A549 (cell line): ENCODE results near the gene ARHGAP26. TPM values are rescaled to one million over a fixed set of nuclear protein-coding genes. Genes with fewer than 3 reads are reported as not detected.

Experiments
- ATAC-seq, 2 experiments: fragments of 200-7000 bp in 1 of 2; fragments of >200 bp in 1 of 2; cut with Nextera tagmentation in 1 of 2; cut with Tn5 transposase in 1 of 2; 3 replicates each; pipeline versions ENCODE4 v1.8.0 to v1.9.1; 2018 to 2020; ENCODE audit warnings: mild to moderate bottlenecking in 1 of 2, moderate library complexity in 1 of 2
- CTCF ChIA-PET: fragments of 300-600 bp; sonication (Branson Sonifier 250); formaldehyde crosslinking; extraction: SDS; loops from one replicate; lab custom pipeline; 2021; ENCODE audit warnings: antibody characterized with exemption, inconsistent platforms; lab: Yijun Ruan, JAX
- POLR2A ChIA-PET: fragments of 350-600 bp; formaldehyde crosslinking; extraction: SDS; loops from one replicate; lab custom pipeline; 2021; ENCODE audit warnings: antibody characterized with exemption, inconsistent platforms; lab: Yijun Ruan, JAX
- DNase-seq, 2 experiments: peaks; one replicate each; pipeline versions ENCODE4 v3.0.0 to v3.0.0-alpha.2; 2011 to 2016; ENCODE audit warnings: low read depth in 1 of 2, low spot score in 1 of 2
- FAIRE-seq: peaks from 2 replicates; lab custom pipeline; 2011; peaks lifted over from hg19 to GRCh38; lab: Jason Lieb, UNC
- H3K27ac ChIP-seq, 2 experiments: fragments of >200 bp; sonication (Bioruptor Twin); formaldehyde crosslinking; 3 replicates each; pipeline ENCODE4 v1.5.1; 2016 to 2017
- H3K4me1 ChIP-seq: fragments of >200 bp; sonication (Bioruptor Twin); formaldehyde crosslinking; 3 replicates; pipeline ENCODE4 v1.6.1; 2016
- H3K4me2 ChIP-seq: fragments of >200 bp; sonication (Bioruptor Twin); formaldehyde crosslinking; 3 replicates; pipeline ENCODE4 v1.6.1; 2016
- H3K4me3 ChIP-seq: fragments of >200 bp; sonication (Bioruptor Twin); formaldehyde crosslinking; 3 replicates; pipeline ENCODE4 v1.5.1; 2016
- H3K9me3 ChIP-seq: fragments of >200 bp; sonication (Bioruptor Twin); formaldehyde crosslinking; 3 replicates; pipeline ENCODE4 v1.6.1; 2016
- BCL3 ChIP-seq: fragments of >200 bp; sonication (Bioruptor Twin); formaldehyde crosslinking; IDR thresholded peaks from 3 replicates; pipeline ENCODE4 v1.6.1; 2016
- CBX8 ChIP-seq: fragments of 200-600 bp; sonication (generic); IDR thresholded peaks from 2 replicates; pipeline ENCODE4 v1.6.1; 2016
- CEBPB ChIP-seq, 2 experiments: fragments of >200 bp in 1 of 2; sonication (Bioruptor Twin) in 1 of 2; formaldehyde crosslinking in 1 of 2; IDR thresholded peaks; 2 replicates each; pipeline ENCODE4 v1.6.1; 2012 to 2016
- CHD2 ChIP-seq: fragments of 150-350 bp; IDR thresholded peaks from 2 replicates; pipeline ENCODE4 v1.6.1; 2014; ENCODE audit warnings: low read length; ENCODE audit not compliant: partially characterized antibody
- CHD4 ChIP-seq: fragments of 200-600 bp; sonication (generic); IDR thresholded peaks from 2 replicates; pipeline ENCODE4 v1.6.1; 2016; ENCODE audit warnings: antibody characterized with exemption, mild to moderate bottlenecking, borderline replicate concordance
- CTCF ChIP-seq: fragments of >200 bp; sonication (Bioruptor Twin); formaldehyde crosslinking; IDR thresholded peaks from 3 replicates; pipeline ENCODE4 v1.5.1; 2016
- EP300 ChIP-seq, 2 experiments: fragments of >200 bp; sonication (Bioruptor Twin); formaldehyde crosslinking; IDR thresholded peaks; 2 replicates in 1 of 2; 3 replicates in 1 of 2; pipeline ENCODE4 v1.6.1; 2016 to 2017
- ESRRA ChIP-seq: fragments of 150-350 bp; IDR thresholded peaks from 2 replicates; pipeline ENCODE4 v1.6.1; 2014; ENCODE audit warnings: mild to moderate bottlenecking, low read length, borderline replicate concordance
- FOSL2 ChIP-seq, 2 experiments: fragments of 450-650 bp in 1 of 2; fragments of >200 bp in 1 of 2; sonication (Bioruptor Twin) in 1 of 2; formaldehyde crosslinking; IDR thresholded peaks; 2 replicates each; pipeline versions ENCODE4 v1.5.0 to v1.6.1; 2016 to 2020; ENCODE audit warnings: mild to moderate bottlenecking in 1 of 2, moderate library complexity in 1 of 2
- GATA3 ChIP-seq: IDR thresholded peaks from 2 replicates; pipeline ENCODE4 v1.6.1; 2012; ENCODE audit warnings: borderline replicate concordance
- HEYL ChIP-seq: fragments of 250-450 bp; sonication (Bioruptor Pico); IDR thresholded peaks from 2 replicates; pipeline ENCODE4 v1.8.0; 2021; ENCODE audit warnings: mild to moderate bottlenecking, moderate library complexity
- HMGXB4 ChIP-seq: fragments of 250-450 bp; sonication (Bioruptor Pico); IDR thresholded peaks from 2 replicates; pipeline ENCODE4 v1.5.0; 2021; ENCODE audit warnings: mild to moderate bottlenecking, moderate library complexity, borderline replicate concordance
- HOXB13 ChIP-seq: fragments of 250-450 bp; sonication (Bioruptor Pico); IDR thresholded peaks from 2 replicates; pipeline ENCODE4 v1.5.0; 2020; ENCODE audit warnings: low read depth, mild to moderate bottlenecking, moderate library complexity
- JUN ChIP-seq, 2 experiments: fragments of >200 bp; sonication (Bioruptor Twin); formaldehyde crosslinking; IDR thresholded peaks; 2 replicates in 1 of 2; 3 replicates in 1 of 2; pipeline ENCODE4 v1.6.1; 2016 to 2017
- PBX3 ChIP-seq: IDR thresholded peaks from 2 replicates; pipeline ENCODE4 v1.6.1; 2012
- POLR2A ChIP-seq: IDR thresholded peaks from 2 replicates; pipeline ENCODE4 v1.6.1; 2012; ENCODE audit warnings: mild to moderate bottlenecking, low read length
- POLR2AphosphoS2 ChIP-seq: conservative IDR thresholded peaks from 2 replicates; pipeline ENCODE4 v1.6.1; 2012; ENCODE audit warnings: low read length, improper control_type of control experiment, inconsistent platforms
- SMC3 ChIP-seq: fragments of >200 bp; sonication (Bioruptor Twin); formaldehyde crosslinking; IDR thresholded peaks from 3 replicates; pipeline ENCODE4 v1.6.1; 2018; ENCODE audit warnings: inconsistent platforms
- USF2 ChIP-seq: fragments of 450-650 bp; IDR thresholded peaks from 2 replicates; pipeline ENCODE4 v1.6.1; 2014; ENCODE audit warnings: antibody characterized with exemption
- ZFP36 ChIP-seq: fragments of 450-650 bp; IDR thresholded peaks from 2 replicates; pipeline ENCODE4 v1.6.1; 2014; ENCODE audit warnings: borderline replicate concordance; ENCODE audit not compliant: partially characterized antibody
- WGBS: methylation state at CpG from one replicate; pipeline ENCODE4 v1.1.6; 2017; ENCODE audit errors: missing lambda C conversion rate; 5-methylcytosine and 5-hydroxymethylcytosine counted together
- polyA plus RNA-seq, 4 experiments: library from polyadenylated mRNA; depleted of rRNA in 3 of 4; stranded (reverse); fragments of >200 nt; fragmentation: RNase III in 1 of 4; extraction: RNeasy Plus Mini Kit Qiagen cat#74134 plus additional on column Dnase treatment in 1 of 4; gene quantifications; 2 replicates in 3 of 4; 3 replicates in 1 of 4; pipeline ENCODE4 v1.2.3, GENCODE V29; 2011 to 2017

The ARHGAP26 gene
- polyA plus RNA-seq, 2 of the 4 experiments (the other 2 are of a cell fraction), result 6.6 to 19.1 TPM

GRCh38 chr5:142929587-142929986, 159.4 kb downstream of the ARHGAP26 start:
- no peak for TF ChIP-seq CBX8
- CTCF ChIA-PET, result interaction anchor here (0.6 kb wide), 1 partner anchor 230 kb away, joined by 3 read pairs; no protein-coding TSS in a partner anchor
- Histone ChIP-seq H3K9me3 (no peaks in the 10 kb centered on the region), H3K4me2 (no peak overlapping the region), H3K27ac (no peak overlapping the region), H3K4me1 (peaks cover 12% of the 10 kb centered on the region), H3K4me3 (no peak overlapping the region)
- ATAC-seq, result no peak
- POLR2A ChIA-PET, result no interaction called here
- DNase-seq, result no peak
- no peak for FAIRE-seq
- 88% methylated on average over 2 of the region's 2 CpGs for WGBS

- no peak overlapping the region for H3K4me2 ChIP-seq
- no peak for FAIRE-seq
- ChIA-PET CTCF (interaction anchor here (0.6 kb wide), 1 partner anchor 9 kb away, joined by 4 read pairs; no protein-coding TSS in a partner anchor), POLR2A (no interaction called here)
- TF ChIP-seq CHD4 (no peak), FOSL2 (IDR thresholded peaks at IDR 0.05) (no peak), FOSL2 (CRISPR knock-in tag; IDR thresholded peaks at IDR 0.05) (no peak), EP300 (IDR thresholded peaks at IDR 0.05) (no peak), ZFP36 (no peak), JUN (IDR thresholded peaks at IDR 0.05) (no peak)
- no peak for DNase-seq
- H3K27ac ChIP-seq, result no peak overlapping the region
- no peaks in the 10 kb centered on the region for H3K9me3 ChIP-seq
- no peak overlapping the region for H3K4me3 ChIP-seq
- no peak for ATAC-seq
- H3K4me1 ChIP-seq, result peaks cover 9% of the 10 kb centered on the region
- WGBS, result 92% methylated on average over 7 of the region's 7 CpGs
These were observed 160.4 kb downstream of the ARHGAP26 start for GRCh38 chr5:142930395-142931110.

- Histone ChIP-seq H3K4me3 (no peak overlapping the region), H3K4me2 (no peak overlapping the region), H3K4me1 (peaks cover under 1% of the 10 kb centered on the region; the same call in 1 of the 3 replicates), H3K27ac (no peak overlapping the region)
- 83% methylated on average over 9 of the region's 9 CpGs for WGBS
- ATAC-seq, result no peak
- TF ChIP-seq CEBPB (IDR thresholded peaks at IDR 0.05) (no peak), HMGXB4 (CRISPR knock-in tag) (no peak), ESRRA (no peak), POLR2A (no peak), USF2 (no peak), CTCF (no peak), HEYL (CRISPR knock-in tag) (no peak), POLR2AphosphoS2 (no peak), HOXB13 (CRISPR knock-in tag) (no peak), GATA3 (no peak), SMC3 (no peak), PBX3 (no peak), BCL3 (no peak), CHD2 (no peak)
- TF ChIP-seq, all 56 proteins: peak for 0
- POLR2A ChIA-PET, result no interaction called here
- FAIRE-seq, result no peak
- CTCF ChIA-PET, result interaction anchor here (1.6 kb wide), 1 partner anchor 17 kb away, joined by 3 read pairs; no protein-coding TSS in a partner anchor
- no peak for DNase-seq
- no peaks in the 10 kb centered on the region for H3K9me3 ChIP-seq
These were observed 161.9 kb downstream of the ARHGAP26 start for GRCh38 chr5:142931896-142932686.
